Aorta (tissue), 5 donors: Measurements from ENCODE around the gene BNC2. TPM values are rescaled to one million over a fixed set of nuclear protein-coding genes. Genes with fewer than 3 reads are reported as not detected.
"Not testable (repeated sequence)": the region's sequence is repeated elsewhere in the genome, so short reads cannot be mapped to it uniquely, and the experiment has no call there.

ENCODE experiments used
- ATAC-seq: fragments of 200-7000 bp; cut with Tn5 transposase; one replicate; pipeline ENCODE4 v1.9.1; 2022; ENCODE audit warnings: moderate library complexity; ENCODE audit not compliant: low FRiP score
- DNase-seq, 2 donors: peaks; one replicate each; pipeline ENCODE4 v3.0.0-alpha.2; 2020
- H3K27ac ChIP-seq, 2 donors: one replicate each; pipeline ENCODE4 v1.5.1; 2013; ENCODE audit warnings: low read length in 2 of 2, mild to moderate bottlenecking in 2 of 2, moderate library complexity in 2 of 2, control low read depth in 1 of 2, inconsistent platforms in 1 of 2, low read depth in 1 of 2
- H3K27me3 ChIP-seq, 2 donors: one replicate each; pipeline ENCODE4 v1.6.1; 2013; ENCODE audit warnings: control low read depth in 1 of 2, low read length in 1 of 2, mild to moderate bottlenecking in 1 of 2, moderate library complexity in 1 of 2; ENCODE audit not compliant: insufficient read depth in 2 of 2, control insufficient read depth in 1 of 2
- H3K36me3 ChIP-seq, 2 donors: one replicate each; pipeline ENCODE4 v1.6.1; 2013; ENCODE audit warnings: control low read depth in 1 of 2, low read length in 1 of 2, mild to moderate bottlenecking in 1 of 2; ENCODE audit not compliant: insufficient read depth in 2 of 2, control insufficient read depth in 1 of 2
- H3K4me1 ChIP-seq, 2 donors: one replicate each; pipeline ENCODE4 v1.6.1; 2013; ENCODE audit warnings: low read length in 2 of 2, control low read depth in 1 of 2, mild to moderate bottlenecking in 1 of 2, moderate library complexity in 1 of 2; ENCODE audit not compliant: insufficient read depth in 2 of 2, control insufficient read depth in 1 of 2
- H3K4me3 ChIP-seq, 2 donors: one replicate each; pipeline ENCODE4 v1.5.1; 2013; ENCODE audit warnings: low read length in 2 of 2, control low read depth in 1 of 2, mild to moderate bottlenecking in 1 of 2
- H3K9me3 ChIP-seq: one replicate; pipeline ENCODE4 v1.6.1; 2013; ENCODE audit warnings: mild to moderate bottlenecking, low read length; ENCODE audit not compliant: control insufficient read depth
- WGBS, 2 donors: extraction: QIAGEN DNeasy Blood & Tissue Kit; methylation state at CpG; one replicate each; pipeline ENCODE4 v1.1.7; 2013; 5-methylcytosine and 5-hydroxymethylcytosine counted together
- intact Hi-C, 2 donors: fragments of 100-400 bp; cut with DNase I; formaldehyde crosslinking; loops; one replicate each; pipeline versions ENCODE4 v1.14.2 to v1.15.0; 2022
- long read RNA-seq, 2 donors: library from polyadenylated mRNA; unstranded; transcript quantifications; one replicate each; pipeline ENCODE4 v2.0.0, GENCODE V29; 2020 to 2021
- polyA plus RNA-seq, 2 donors: library from polyadenylated mRNA; stranded (reverse); fragments of 200-250 nt; gene quantifications; one replicate each; pipeline ENCODE4 v1.2.3, GENCODE V29; 2013
- total RNA-seq, 2 donors: library from RNA; stranded (reverse); fragmentation: NEBNext Ultra II Directional; extraction: Animal tissue kit (Norgen Biotek cat#: 25700); gene quantifications; one replicate each; pipeline ENCODE4 v1.2.1, GENCODE V29; 2021
- donor health status: healthy with polysubstance abuse.
- donor health status: Bipolar disorder and iron deficiency.
- donor health status: DM: no; HTN: no; CAD: no.
- donor health status: DM: no; HTN: no; CAD: no.
- donor health status: DM: yes; HTN: yes; CAD: no.

Gene BNC2, protein sequence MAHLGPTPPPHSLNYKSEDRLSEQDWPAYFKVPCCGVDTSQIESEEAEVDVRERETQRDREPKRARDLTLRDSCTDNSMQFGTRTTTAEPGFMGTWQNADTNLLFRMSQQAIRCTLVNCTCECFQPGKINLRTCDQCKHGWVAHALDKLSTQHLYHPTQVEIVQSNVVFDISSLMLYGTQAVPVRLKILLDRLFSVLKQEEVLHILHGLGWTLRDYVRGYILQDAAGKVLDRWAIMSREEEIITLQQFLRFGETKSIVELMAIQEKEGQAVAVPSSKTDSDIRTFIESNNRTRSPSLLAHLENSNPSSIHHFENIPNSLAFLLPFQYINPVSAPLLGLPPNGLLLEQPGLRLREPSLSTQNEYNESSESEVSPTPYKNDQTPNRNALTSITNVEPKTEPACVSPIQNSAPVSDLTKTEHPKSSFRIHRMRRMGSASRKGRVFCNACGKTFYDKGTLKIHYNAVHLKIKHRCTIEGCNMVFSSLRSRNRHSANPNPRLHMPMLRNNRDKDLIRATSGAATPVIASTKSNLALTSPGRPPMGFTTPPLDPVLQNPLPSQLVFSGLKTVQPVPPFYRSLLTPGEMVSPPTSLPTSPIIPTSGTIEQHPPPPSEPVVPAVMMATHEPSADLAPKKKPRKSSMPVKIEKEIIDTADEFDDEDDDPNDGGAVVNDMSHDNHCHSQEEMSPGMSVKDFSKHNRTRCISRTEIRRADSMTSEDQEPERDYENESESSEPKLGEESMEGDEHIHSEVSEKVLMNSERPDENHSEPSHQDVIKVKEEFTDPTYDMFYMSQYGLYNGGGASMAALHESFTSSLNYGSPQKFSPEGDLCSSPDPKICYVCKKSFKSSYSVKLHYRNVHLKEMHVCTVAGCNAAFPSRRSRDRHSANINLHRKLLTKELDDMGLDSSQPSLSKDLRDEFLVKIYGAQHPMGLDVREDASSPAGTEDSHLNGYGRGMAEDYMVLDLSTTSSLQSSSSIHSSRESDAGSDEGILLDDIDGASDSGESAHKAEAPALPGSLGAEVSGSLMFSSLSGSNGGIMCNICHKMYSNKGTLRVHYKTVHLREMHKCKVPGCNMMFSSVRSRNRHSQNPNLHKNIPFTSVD
- 10 to 100 TPM; 22.0 to 69.0 TPM for total RNA-seq
- polyA plus RNA-seq, result under 1 TPM; 0.36 to 0.88 TPM
- long read RNA-seq, donor 1, partial matches to known transcripts, result 3 of 18 reads
- long read RNA-seq, donor 1, other reads (novel, unspliced or antisense), result 15 of 18 reads
- long read RNA-seq, donor 2, full-length matches to known transcripts, result 1 of 51 reads
- long read RNA-seq, donor 2, partial matches to known transcripts, result 8 of 51 reads
- long read RNA-seq, donor 2, other reads (novel, unspliced or antisense), result 42 of 51 reads

DNA sequence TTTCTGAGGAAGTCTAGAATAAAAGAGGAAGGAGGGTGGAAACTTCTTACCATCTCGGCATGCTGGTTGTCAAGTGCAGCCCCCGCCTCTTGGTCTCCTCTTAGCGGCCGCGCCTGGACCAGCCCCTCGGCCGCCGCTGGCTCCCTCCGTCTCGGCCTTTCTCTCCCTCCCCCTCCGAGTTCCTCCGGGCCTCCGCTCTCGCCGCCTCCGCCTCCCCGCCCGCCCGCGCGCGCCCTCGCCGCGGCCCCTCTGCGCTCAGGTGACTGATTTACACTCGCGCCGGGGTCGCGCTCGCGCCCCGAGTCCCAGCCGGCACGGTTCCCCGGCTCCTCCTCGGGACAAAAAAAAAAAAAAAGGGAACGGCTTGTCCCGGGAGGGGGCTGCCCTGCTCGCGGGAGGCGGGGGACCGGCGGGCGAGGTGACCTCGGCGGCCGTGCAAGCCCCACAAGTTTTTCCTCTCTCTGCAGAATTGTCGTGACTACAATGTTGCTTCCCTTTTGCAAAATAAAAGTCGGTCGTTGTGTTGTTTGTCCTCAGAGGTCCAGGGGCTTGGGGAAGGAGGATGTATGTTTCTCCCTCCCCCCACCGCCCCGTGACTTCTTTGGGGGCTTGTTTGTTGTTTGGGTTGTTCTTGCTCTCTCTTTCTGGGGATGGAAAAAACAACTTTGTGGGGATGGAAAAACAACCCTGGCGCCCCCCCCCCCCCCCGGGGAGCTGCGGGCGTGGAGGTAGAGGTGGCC lies at the start of gene BNC2:
BNC2 (minus strand) TSS at position 75 of the 740 bp plus-strand sequence; CDS start at position 53, 22 bp downstream.
- H3K9me3 ChIP-seq, result no peaks in the 10 kb centered on the region
- H3K4me1 ChIP-seq, result no peaks in the 10 kb centered on the region
- intact Hi-C loops, result loop anchor here in 1 of 2 donors (5.0 to 10.0 kb wide), 3 partner anchors 117 to 676 kb away; no protein-coding TSS in a partner anchor
- whole genome bisulfite sequencing, 2 donors, result 1% methylated on average over 53 to 58 of the region's 58 CpGs
- ATAC-seq (peak; percentile 70), DNase-seq (peak; percentile 81 to 87)
- H3K4me3 ChIP-seq, result peak within 1 kb of the TSS; percentile 73
- no peaks in the 10 kb centered on the region for H3K27me3 ChIP-seq
- peak within 1 kb of the TSS in 1 of 2 donors; percentile 30 for H3K27ac ChIP-seq
- no peaks in the 10 kb centered on the region for H3K36me3 ChIP-seq

- Histone ChIP-seq H3K9me3 (no peaks in the 10 kb centered on the region), H3K36me3 (no peaks in the 10 kb centered on the region), H3K27ac (no peak overlapping the region), H3K4me1 (no peaks in the 10 kb centered on the region), H3K27me3 (no peaks in the 10 kb centered on the region), H3K4me3 (no peak overlapping the region)
- DNase-seq, result no peak
- intact Hi-C loops, result no loop called here
- ATAC-seq, result no peak
- 84 to 89% methylated on average over 4 of the region's 4 CpGs for WGBS, 2 donors
Measured at GRCh38 chr9:16918920-16919319, 48.5 kb upstream of the BNC2 start.

- no peak overlapping the region for H3K4me3 ChIP-seq
- DNase-seq (peak in 1 of 2 donors; percentile 54), ATAC-seq (peak; percentile 49)
- no peaks in the 10 kb centered on the region for H3K36me3 ChIP-seq
- intact Hi-C loops, result no loop called here
- no peak overlapping the region for H3K27ac ChIP-seq
- peaks cover 0 to 1% of the 10 kb centered on the region in 2 donors for H3K4me1 ChIP-seq
- no peaks in the 10 kb centered on the region for H3K27me3 ChIP-seq
- H3K9me3 ChIP-seq, result no peaks in the 10 kb centered on the region
- WGBS, 2 donors, result 63 to 68% methylated on average over 6 of the region's 6 CpGs
Measured at GRCh38 chr9:16915126-16915831, 44.8 kb upstream of the BNC2 start.

GRCh38 chr9:16912197-16912596 lies 41.7 kb upstream of the BNC2 start:
- 33 to 37% methylated on average over 2 of the region's 2 CpGs for WGBS, 2 donors
- no peak overlapping the region for H3K4me3 ChIP-seq
- H3K9me3 ChIP-seq, result no peaks in the 10 kb centered on the region
- intact Hi-C loops, result no loop called here
- peaks cover 0 to 1% of the 10 kb centered on the region in 2 donors for H3K4me1 ChIP-seq
- no peaks in the 10 kb centered on the region for H3K36me3 ChIP-seq
- H3K27me3 ChIP-seq, result no peaks in the 10 kb centered on the region
- no peak for DNase-seq
- no peak for ATAC-seq
- peak overlapping the region in 1 of 2 donors; percentile 43 for H3K27ac ChIP-seq

- H3K36me3 ChIP-seq, DNase-seq, H3K27me3 ChIP-seq, H3K9me3 ChIP-seq, H3K27ac ChIP-seq, ATAC-seq, H3K4me3 ChIP-seq, H3K4me1 ChIP-seq, intact Hi-C loops: not testable (repeated sequence)
Measured at GRCh38 chr9:16908206-16908605, 37.7 kb upstream of the BNC2 start.

GRCh38 chr9:16904655-16905054 lies 34.2 kb upstream of the BNC2 start:
- no peak for DNase-seq
- no peak overlapping the region for H3K27ac ChIP-seq
- 82 to 86% methylated on average over 4 of the region's 4 CpGs for WGBS, 2 donors
- no peaks in the 10 kb centered on the region for H3K4me1 ChIP-seq
- no peak for ATAC-seq
- no peaks in the 10 kb centered on the region for H3K36me3 ChIP-seq
- H3K27me3 ChIP-seq, result no peaks in the 10 kb centered on the region
- H3K9me3 ChIP-seq, result no peaks in the 10 kb centered on the region
- intact Hi-C loops, result no loop called here
- H3K4me3 ChIP-seq, result no peak overlapping the region

GRCh38 chr9:16901590-16901989 lies 31.1 kb upstream of the BNC2 start:
- 92 to 95% methylated on average over 2 of the region's 2 CpGs for WGBS, 2 donors
- Histone ChIP-seq H3K36me3 (no peaks in the 10 kb centered on the region), H3K4me3 (no peak overlapping the region), H3K27me3 (no peaks in the 10 kb centered on the region), H3K9me3 (no peaks in the 10 kb centered on the region), H3K4me1 (no peaks in the 10 kb centered on the region), H3K27ac (no peak overlapping the region)
- ATAC-seq (no peak), DNase-seq (no peak)
- intact Hi-C loops, result no loop called here
